Psoas muscle (tissue), 8 donors: ENCODE measurements around the gene PPME1. TPM values are rescaled to one million over a fixed set of nuclear protein-coding genes. Genes with fewer than 3 reads are reported as not detected.
"Not testable (repeated sequence)": the region's sequence is repeated elsewhere in the genome, so short reads cannot be mapped to it uniquely, and the experiment has no call there.

ENCODE experiments used
- ATAC-seq, 4 donors: fragments of 200-7000 bp; cut with Tn5 transposase; one replicate each; pipeline ENCODE4 v1.9.1; 2020; ENCODE audit warnings: moderate library complexity in 3 of 4, mild to moderate bottlenecking in 2 of 4
- DNase-seq, 2 donors: peaks; one replicate each; pipeline ENCODE4 v3.0.0-alpha.2; 2020
- H3K27ac ChIP-seq: fragments of 200-600 bp; one replicate; pipeline ENCODE4 v1.8.0; 2022
- H3K27me3 ChIP-seq, 3 donors: fragments of 200-600 bp in 1 of 3; one replicate each; pipeline versions ENCODE4 v1.6.1 to v1.8.0; 2013 to 2022; ENCODE audit warnings: low read length in 2 of 3, mild to moderate bottlenecking in 2 of 3, moderate library complexity in 1 of 3; ENCODE audit not compliant: insufficient read depth in 3 of 3
- H3K36me3 ChIP-seq, 2 donors: fragments of 200-600 bp in 1 of 2; one replicate each; pipeline versions ENCODE4 v1.6.1 to v1.8.0; 2013 to 2022; ENCODE audit warnings: low read depth in 1 of 2, mild to moderate bottlenecking in 1 of 2, moderate library complexity in 1 of 2; ENCODE audit not compliant: insufficient read depth in 1 of 2
- H3K4me1 ChIP-seq: fragments of 200-600 bp; one replicate; pipeline ENCODE4 v1.8.0; 2022
- H3K4me3 ChIP-seq: fragments of 200-600 bp; one replicate; pipeline ENCODE4 v1.8.0; 2022; ENCODE audit warnings: mild to moderate bottlenecking
- H3K9me3 ChIP-seq: fragments of 200-600 bp; one replicate; pipeline ENCODE4 v1.8.0; 2022
- WGBS, 3 donors: extraction: QIAGEN DNeasy Blood & Tissue Kit; methylation state at CpG; one replicate each; pipeline versions ENCODE4 v1.1.6 to v1.1.7; 2013; 5-methylcytosine and 5-hydroxymethylcytosine counted together
- intact Hi-C, 2 donors: fragments of 100-400 bp; cut with DNase I; formaldehyde crosslinking; loops; one replicate each; pipeline versions ENCODE4 v1.11.0 to v1.14.2; 2022
- polyA plus RNA-seq, 3 donors: library from polyadenylated mRNA; stranded (reverse); fragments of 200-250 nt; gene quantifications; one replicate each; pipeline ENCODE4 v1.2.3, GENCODE V29; 2013
- total RNA-seq, 4 donors: library from RNA; stranded (reverse); fragmentation: NEBNext Ultra II Directional in 2 of 4; extraction: Animal tissue kit (Norgen Biotek cat#: 25700) in 2 of 4; gene quantifications; one replicate each; pipeline versions ENCODE4 v1.2.1 to v1.2.4, GENCODE V29; 2021 to 2023
- TF ChIP-seq, protein P1 (sequence below): fragments of 200-600 bp; IDR thresholded peaks from one replicate; pipeline ENCODE4 v1.8.0; 2022; ENCODE audit warnings: antibody characterized with exemption
- donor health status: healthy with polysubstance abuse.
- donor health status: DM: no; HTN: no; CAD: no; lungs with moderate emphysema.
- donor health status: Bipolar disorder and iron deficiency.
- donor health status: healthy.
- donor health status: DM: yes; HTN: yes; CAD: no.
- donor health status: DM: no; HTN: no; CAD: no.
- donor health status: DM: no; HTN: no; CAD: no.
- donor health status: DM: yes; HTN: yes; CAD: no.

PPME1 gene
- total and polyA plus RNA-seq, 7 donors = 28.3 to 47.9 (median 43.1) TPM

DNA sequence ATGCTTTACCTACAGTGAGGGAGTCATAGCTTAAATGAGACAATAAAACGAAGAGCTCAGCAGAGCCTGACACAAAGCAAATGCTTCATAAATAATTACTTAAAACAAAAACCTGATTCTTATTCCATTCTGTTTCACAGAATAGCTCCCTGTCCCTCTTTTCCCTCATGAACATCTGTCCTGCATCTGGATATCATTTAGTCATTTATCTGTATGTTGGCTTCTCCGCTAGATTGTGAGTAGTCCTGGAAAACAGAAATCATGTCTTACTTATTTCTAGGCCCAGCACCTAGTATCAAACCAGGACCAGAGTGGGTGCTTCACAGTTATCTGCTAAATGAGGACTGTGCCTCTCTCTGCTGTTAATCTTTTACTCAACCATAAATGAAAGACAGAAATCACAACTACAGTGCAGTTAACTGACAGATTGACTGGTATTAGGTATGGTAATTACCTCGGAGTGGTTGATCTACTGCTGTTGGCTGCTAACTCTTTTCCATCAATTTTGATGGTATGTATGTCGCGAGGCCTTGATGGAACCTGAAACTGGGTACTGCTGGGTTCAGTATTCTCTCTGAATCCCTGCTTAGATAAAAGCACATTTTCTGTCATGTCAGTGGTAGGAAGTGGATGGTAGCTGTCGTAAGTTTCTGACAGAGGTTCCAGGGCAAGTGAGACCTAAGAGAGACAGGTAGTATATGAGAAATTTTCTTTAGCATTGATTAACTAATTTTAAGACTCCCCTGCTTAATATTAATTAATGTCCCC is 31.8 kb upstream of the PPME1 start:
- 77 to 90% (median 82%) methylated on average over 6 of the region's 6 CpGs for WGBS, 3 donors
- Histone ChIP-seq H3K27ac (peak overlapping the region; percentile 82), H3K4me3 (no peak overlapping the region), H3K27me3 (no peaks in the 10 kb centered on the region), H3K4me1 (peaks cover 33% of the 10 kb centered on the region), H3K9me3 (no peaks in the 10 kb centered on the region), H3K36me3 (peaks cover 0 to 14% of the 10 kb centered on the region in 2 donors)
- ATAC-seq (peak in 1 of 4 donors; percentile 4), DNase-seq (no peak)
- intact Hi-C loops = no loop called here
- TF ChIP-seq, protein P1, sequence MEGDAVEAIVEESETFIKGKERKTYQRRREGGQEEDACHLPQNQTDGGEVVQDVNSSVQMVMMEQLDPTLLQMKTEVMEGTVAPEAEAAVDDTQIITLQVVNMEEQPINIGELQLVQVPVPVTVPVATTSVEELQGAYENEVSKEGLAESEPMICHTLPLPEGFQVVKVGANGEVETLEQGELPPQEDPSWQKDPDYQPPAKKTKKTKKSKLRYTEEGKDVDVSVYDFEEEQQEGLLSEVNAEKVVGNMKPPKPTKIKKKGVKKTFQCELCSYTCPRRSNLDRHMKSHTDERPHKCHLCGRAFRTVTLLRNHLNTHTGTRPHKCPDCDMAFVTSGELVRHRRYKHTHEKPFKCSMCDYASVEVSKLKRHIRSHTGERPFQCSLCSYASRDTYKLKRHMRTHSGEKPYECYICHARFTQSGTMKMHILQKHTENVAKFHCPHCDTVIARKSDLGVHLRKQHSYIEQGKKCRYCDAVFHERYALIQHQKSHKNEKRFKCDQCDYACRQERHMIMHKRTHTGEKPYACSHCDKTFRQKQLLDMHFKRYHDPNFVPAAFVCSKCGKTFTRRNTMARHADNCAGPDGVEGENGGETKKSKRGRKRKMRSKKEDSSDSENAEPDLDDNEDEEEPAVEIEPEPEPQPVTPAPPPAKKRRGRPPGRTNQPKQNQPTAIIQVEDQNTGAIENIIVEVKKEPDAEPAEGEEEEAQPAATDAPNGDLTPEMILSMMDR = no peak

DNA sequence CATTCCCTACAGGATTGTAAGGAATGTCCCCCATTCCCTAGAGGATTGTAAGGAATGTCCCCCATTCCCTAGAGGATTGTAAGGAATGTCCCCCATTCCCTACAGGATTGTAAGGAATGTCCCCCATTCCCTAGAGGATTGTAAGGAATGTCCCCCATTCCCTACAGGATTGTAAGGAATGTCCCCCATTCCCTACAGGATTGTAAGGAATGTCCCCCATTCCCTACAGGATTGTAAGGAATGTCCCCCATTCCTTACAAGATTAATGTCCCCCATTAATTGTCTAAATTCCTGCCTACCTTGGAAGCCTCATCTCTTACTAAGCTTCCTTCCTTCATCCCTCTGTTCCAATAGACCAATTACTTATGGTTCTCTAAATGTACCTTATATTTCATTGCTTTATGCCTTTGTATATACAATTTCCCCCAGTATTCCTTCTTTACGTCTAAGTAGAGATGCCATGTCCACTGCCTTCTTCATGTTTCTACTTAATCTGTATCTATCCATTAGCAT is 31.1 kb upstream of the PPME1 start:
- DNase-seq, H3K9me3 ChIP-seq, H3K4me3 ChIP-seq, ATAC-seq, intact Hi-C loops, H3K27me3 ChIP-seq: not testable (repeated sequence)
- Histone ChIP-seq H3K36me3 (peaks cover 0 to 14% of the 10 kb centered on the region in 2 donors), H3K27ac (peak overlapping the region; percentile 82), H3K4me1 (peaks cover 30% of the 10 kb centered on the region)
- WGBS, 3 donors = 95 to 97% (median 97%) methylated on average over 1 of the region's 1 CpG

DNA sequence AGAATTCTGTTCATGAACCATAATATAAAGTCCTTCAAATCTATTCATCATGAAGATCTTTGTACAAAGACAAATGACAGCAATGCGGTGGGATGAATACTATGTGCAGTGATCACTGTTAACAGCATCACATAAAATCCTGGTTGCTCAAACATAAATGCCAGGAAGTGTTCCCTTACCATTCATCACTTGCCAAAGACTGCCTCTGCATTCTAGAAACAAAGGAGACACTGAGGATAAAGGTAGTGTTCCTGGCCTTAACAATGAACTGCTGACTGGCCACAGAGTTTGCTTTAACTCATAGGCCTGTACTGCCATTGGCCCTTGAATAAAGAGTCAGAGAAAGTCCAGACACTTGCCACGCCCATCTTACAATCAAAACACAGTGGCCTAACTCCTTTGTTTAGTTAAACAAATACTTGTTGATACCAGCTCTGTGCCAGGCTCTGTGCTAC is 29.8 kb upstream of the PPME1 start:
- Histone ChIP-seq H3K27ac (no peak overlapping the region), H3K9me3 (no peaks in the 10 kb centered on the region), H3K4me3 (no peak overlapping the region), H3K4me1 (peaks cover 30% of the 10 kb centered on the region), H3K36me3 (peaks cover 0 to 4% of the 10 kb centered on the region in 2 donors), H3K27me3 (no peaks in the 10 kb centered on the region)
- TF ChIP-seq, protein P1 = no peak
- ATAC-seq = peak; percentile 17 to 74 (median 50)
- intact Hi-C loops = no loop called here
- WGBS, 3 donors = 71 to 78% (median 74%) methylated on average over 2 of the region's 2 CpGs
- no peak for DNase-seq

DNA sequence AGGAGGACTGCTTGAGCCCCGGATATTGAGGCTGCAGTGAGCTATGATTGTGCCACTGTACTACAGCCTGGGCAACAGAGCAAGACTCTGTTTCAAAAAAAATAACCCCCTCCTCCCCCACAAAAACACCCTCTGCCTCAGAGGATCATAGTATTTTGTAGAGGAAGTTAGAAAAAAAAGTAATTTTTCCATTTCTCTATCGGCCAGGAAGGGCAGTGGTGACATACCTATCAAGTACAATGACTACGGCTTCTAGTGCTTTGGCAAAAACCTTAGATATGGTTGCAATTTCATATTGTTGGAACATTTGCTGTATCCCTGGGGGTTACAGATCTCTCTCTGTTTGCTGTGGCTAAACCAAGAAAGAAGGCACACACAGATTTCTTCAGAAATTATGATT is 29.2 kb upstream of the PPME1 start:
- intact Hi-C loops = no loop called here
- 59 to 83% (median 66%) methylated on average over 3 of the region's 3 CpGs for WGBS, 3 donors

DNA sequence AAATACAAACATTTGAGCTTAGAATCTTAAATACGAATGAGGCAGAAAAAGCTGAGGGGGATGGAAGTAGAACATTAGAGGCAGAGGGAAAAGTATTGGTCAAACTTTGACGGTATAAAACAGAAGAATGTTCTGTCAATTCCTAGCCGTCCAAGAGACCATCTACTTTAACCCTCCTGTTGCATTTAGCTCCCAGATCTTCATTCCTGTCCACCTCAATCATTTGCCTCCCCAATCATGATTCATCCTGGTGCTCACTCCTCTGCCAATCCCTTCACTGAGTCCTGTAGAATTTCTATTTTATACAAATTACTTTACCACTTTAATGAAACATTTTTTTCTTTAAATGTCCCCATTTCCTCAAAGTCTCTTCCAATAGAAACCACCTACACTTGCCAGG is 28.5 kb upstream of the PPME1 start:
- TF ChIP-seq, protein P1 = no peak
- Histone ChIP-seq H3K27me3 (no peaks in the 10 kb centered on the region), H3K4me3 (no peak overlapping the region), H3K27ac (no peak overlapping the region), H3K36me3 (no peaks in the 10 kb centered on the region), H3K4me1 (peaks cover 35% of the 10 kb centered on the region), H3K9me3 (no peaks in the 10 kb centered on the region)
- DNase-seq = no peak
- 85 to 91% (median 88%) methylated on average over 3 of the region's 3 CpGs for WGBS, 3 donors
- intact Hi-C loops = no loop called here
- no peak for ATAC-seq

More for the DNA sequence above, 29.2 kb upstream of the PPME1 start:
- Histone ChIP-seq H3K4me3 (no peak overlapping the region), H3K27me3 (no peaks in the 10 kb centered on the region), H3K9me3 (no peaks in the 10 kb centered on the region), H3K36me3 (no peaks in the 10 kb centered on the region), H3K27ac (no peak overlapping the region), H3K4me1 (peaks cover 30% of the 10 kb centered on the region)
- no peak for DNase-seq
- no peak for ATAC-seq
- TF ChIP-seq, protein P1 = no peak
